Ecto neural progenitor cell (in vitro differentiated cells): Measurements from ENCODE around the gene REEP3.
"Not testable (repeated sequence)": the region's sequence is repeated elsewhere in the genome, so short reads cannot be mapped to it uniquely, and the experiment has no call there.

ENCODE experiments used
- DNase-seq: peaks from one replicate; pipeline ENCODE4 v3.0.0-alpha.2; 2018; ENCODE audit warnings: low spot score

Gene REEP3, protein sequence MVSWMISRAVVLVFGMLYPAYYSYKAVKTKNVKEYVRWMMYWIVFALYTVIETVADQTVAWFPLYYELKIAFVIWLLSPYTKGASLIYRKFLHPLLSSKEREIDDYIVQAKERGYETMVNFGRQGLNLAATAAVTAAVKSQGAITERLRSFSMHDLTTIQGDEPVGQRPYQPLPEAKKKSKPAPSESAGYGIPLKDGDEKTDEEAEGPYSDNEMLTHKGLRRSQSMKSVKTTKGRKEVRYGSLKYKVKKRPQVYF

GRCh38 chr10:63520500-63521415 is at the start of gene REEP3:
Gene REEP3, plus strand, starts transcription at chr10:63521401. Its CDS starts 145 bp downstream, at chr10:63521546.
- DNase-seq = peak; percentile 80

- no peak for DNase-seq
Measured at GRCh38 chr10:63474488-63474887, 46.7 kb upstream of the REEP3 start.

DNA sequence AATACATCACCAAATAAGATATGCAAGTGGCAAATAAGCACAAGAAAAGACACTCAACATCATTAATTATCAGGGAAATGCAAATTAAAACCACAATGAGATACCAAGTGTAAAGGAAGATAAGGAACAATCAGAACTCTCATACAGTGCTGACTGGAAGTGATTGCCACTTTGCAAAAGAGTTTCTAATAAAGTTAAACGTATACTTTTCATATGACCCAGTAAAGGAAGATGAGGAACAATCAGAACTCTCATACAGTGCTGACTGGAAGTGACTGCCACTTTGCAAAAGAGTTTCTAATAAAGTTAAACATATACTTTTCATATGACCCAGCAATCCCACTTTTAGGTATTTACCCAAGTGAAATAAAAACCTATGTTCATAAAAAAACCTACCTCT is 43.3 kb upstream of the REEP3 start:
- no peak for DNase-seq

- no peak for DNase-seq
Measured at GRCh38 chr10:63478564-63478963, 42.6 kb upstream of the REEP3 start.

DNA sequence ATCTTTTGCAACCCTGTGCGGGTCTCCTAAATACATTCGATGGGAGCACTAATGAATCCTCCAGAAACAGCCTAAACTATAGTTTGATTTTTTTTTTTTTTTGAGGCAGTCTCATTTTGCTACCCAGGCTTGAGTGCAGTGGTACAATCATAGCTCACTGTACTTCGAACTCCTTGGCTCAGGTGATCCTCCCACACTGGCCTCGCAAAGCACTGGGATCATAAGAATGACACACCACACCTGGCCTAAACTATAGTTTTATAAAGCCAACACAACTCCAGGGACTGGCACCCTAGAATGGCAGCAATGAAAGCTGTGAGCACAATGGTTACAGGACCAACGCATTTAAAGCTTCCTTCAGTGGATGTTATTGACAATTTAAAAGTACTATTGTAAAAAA is 41.0 kb upstream of the REEP3 start:
- no peak for DNase-seq

- no peak for DNase-seq
Measured at GRCh38 chr10:63481815-63482421, 39.3 kb upstream of the REEP3 start.

- no peak for DNase-seq
Measured at GRCh38 chr10:63483983-63484382, 37.2 kb upstream of the REEP3 start.

- DNase-seq = no peak
Measured at GRCh38 chr10:63487990-63488389, 33.2 kb upstream of the REEP3 start.

GRCh38 chr10:63489838-63490237 is 31.4 kb upstream of the REEP3 start:
- DNase-seq = no peak

DNA sequence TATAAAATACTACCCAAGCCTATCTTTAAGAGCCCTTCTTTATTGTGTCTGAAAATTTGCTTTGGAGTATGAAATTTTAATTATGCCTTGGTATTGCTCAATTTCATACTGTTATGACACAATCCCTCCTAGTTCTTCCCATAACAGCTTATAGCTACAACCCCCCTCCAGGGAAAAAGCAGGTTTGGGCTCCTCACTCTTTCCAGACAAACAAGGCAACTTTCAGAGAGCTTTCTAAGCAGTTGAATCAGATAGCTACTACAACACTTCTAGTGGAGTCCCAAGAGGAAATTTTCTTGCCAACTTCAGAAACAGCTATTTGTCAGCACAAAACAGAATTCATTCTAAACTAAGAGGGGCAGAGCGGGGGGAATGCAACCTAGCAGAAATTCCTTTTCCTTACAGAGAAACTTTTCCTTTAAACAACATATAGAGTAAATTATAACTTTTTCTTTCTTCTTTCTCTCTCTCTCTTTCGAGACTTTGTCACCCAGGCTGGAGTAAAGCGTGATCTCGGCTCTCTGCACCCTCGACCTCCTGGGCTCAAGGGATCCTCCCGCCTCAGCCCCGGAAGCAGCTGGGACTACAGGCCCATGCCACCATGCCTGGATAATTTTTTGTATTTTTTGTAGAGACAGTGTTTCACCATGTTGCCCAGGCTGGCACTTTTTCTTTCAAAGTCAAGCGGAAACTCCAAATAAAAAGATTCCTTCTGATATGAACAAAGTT is 29.4 kb upstream of the REEP3 start:
- no peak for DNase-seq

DNA sequence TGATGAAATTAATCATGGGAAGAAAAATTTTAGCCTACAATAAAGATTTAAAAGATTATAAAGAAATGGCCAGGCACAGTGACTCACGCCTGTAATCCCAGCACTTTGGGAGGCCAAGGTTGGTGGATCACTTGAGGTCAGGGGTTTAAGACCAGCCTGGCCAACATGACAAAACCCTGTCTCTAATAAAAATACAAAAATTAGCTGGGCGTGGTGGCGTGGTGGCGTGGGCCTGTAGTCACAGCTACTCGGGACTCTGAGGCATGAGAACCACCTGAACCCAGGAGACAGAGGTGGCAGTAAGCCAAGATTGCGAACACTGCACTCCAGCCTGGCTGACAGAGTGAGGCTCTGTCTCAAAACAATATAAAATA is 28.9 kb upstream of the REEP3 start:
- DNase-seq = not testable (repeated sequence)

DNA sequence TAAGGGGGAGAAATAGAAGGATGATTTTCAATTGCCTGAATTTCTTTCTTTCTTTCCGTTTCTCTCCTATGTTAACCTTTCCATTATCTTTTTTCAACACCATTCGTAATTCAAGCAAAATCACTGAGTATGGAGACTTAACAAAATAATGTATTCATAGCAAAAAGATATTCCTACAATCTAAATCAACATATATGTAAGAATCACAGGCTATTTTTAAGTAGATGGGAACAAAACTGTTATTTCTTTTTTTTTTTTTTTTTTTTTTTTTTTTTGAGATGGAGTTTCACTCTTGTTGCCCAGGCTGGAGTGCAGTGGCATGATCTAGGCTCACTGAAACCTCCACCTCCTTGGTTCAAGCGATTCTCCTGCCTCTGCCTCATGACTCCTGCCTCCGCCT is 28.2 kb upstream of the REEP3 start:
- no peak for DNase-seq

DNA sequence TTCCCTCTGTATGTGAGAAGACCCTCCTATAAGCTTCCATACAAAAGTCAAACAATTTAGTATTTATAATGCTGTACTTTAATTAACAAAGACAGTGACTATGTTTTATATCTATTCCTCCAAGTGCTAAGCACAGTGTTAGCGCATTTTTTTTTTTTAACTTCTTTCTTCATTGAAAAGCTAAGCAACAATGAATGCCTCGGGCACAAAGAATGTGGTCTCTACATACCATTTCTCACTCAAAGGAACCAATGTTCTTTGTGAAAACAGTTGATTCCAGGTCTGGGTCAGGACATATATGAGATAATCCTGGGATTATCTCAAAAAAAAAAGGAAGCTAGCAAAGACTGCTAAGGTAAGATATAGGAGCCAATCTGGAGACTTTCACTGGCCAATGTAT is 26.2 kb upstream of the REEP3 start:
- DNase-seq = no peak

DNA sequence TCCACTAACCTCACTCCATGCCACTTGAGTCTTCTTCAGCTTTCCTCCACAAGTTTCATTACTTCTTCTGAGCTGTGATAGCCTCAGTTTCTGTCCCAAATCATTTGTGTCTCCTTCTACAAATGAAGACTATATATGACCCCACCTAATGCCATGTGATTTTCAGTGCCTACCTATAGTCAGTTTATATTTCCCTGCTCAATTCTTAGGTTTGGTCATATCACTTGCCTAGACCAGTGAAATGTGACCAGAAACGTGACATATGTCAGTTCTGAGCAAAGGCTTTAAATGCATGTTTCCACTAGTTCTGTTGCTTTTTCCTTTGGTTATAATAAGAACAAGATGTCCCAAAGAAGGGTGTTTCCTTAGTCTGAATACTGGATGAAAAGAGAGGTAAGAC is 24.6 kb upstream of the REEP3 start:
- DNase-seq = no peak

- no peak for DNase-seq
Measured at GRCh38 chr10:63497321-63497720, 23.9 kb upstream of the REEP3 start.

- DNase-seq = no peak
Measured at GRCh38 chr10:63498665-63499064, 22.5 kb upstream of the REEP3 start.

- DNase-seq = not testable (repeated sequence)
Measured at GRCh38 chr10:63500551-63500950, 20.6 kb upstream of the REEP3 start.

- DNase-seq = no peak
Measured at GRCh38 chr10:63501954-63502353, 19.2 kb upstream of the REEP3 start.

DNA sequence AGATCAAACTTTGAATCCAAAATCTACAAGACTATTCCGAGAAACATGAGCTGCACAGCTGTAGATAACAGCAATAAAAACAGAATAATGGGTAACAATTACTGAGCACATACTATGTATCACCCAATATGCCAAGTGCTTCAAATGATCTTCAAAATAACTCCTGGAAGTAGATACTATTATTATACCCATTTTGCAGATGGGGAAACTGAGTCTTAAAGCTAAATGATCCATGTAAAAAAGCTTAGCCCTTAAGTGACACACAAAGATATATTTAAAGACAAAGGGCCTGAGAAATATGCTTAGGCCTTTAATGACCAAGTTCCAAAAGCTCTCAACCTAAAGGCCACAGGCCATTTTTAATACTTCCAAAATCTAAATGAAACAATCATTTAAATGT is 18.4 kb upstream of the REEP3 start:
- no peak for DNase-seq

GRCh38 chr10:63503395-63503794 is 17.8 kb upstream of the REEP3 start:
- no peak for DNase-seq

GRCh38 chr10:63504145-63504881 is 16.9 kb upstream of the REEP3 start:
- DNase-seq = no peak

- no peak for DNase-seq
Measured at GRCh38 chr10:63505562-63505961, 15.6 kb upstream of the REEP3 start.
